Mucosa of stomach (tissue), 1 donor: ENCODE data around the gene PRAC1.

Experiments used
- H3K27me3 ChIP-seq: one replicate; pipeline ENCODE4 v1.7.0; 2013; ENCODE audit warnings: mild to moderate bottlenecking, low read length; ENCODE audit not compliant: control insufficient read depth, insufficient read depth
- H3K36me3 ChIP-seq: one replicate; pipeline ENCODE4 v1.7.0; 2013; ENCODE audit warnings: low read length; ENCODE audit not compliant: control insufficient read depth, insufficient read depth
- H3K4me1 ChIP-seq: one replicate; pipeline ENCODE4 v1.7.0; 2013; ENCODE audit warnings: mild to moderate bottlenecking, low read length; ENCODE audit not compliant: control insufficient read depth, insufficient read depth
- H3K4me3 ChIP-seq: one replicate; pipeline ENCODE4 v1.7.0; 2013; ENCODE audit warnings: low read length
- H3K9ac ChIP-seq: one replicate; pipeline ENCODE4 v1.7.0; 2013; ENCODE audit warnings: mild to moderate bottlenecking, low read length, moderate library complexity
- H3K9me3 ChIP-seq: one replicate; pipeline ENCODE4 v1.7.0; 2013; ENCODE audit warnings: mild to moderate bottlenecking, low read length, moderate library complexity; ENCODE audit not compliant: control insufficient read depth
- donor health status: Pancreatic carcinoma.

The PRAC1 gene

DNA sequence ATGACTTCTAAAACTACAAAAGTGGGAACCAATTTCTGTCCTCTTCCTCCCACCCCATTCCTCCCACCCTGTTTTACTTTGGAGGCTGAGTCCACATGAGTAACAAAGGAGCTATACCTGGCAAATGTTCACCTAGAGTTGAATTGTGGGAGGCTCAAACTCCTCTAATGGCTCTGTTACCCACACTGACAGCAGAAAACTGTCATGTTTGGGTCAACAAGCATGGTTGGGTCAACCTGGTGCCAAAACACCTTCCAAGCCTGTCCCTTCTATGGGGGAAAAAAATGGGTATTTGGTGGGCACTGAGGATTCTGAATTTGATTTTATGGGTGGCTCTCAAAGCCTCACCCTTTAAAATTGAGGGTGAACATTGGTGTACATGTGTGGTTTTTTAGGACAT, 18.2 kb upstream of the PRAC1 start:
- H3K9me3 ChIP-seq = no peaks in the 10 kb centered on the region
- no peaks in the 10 kb centered on the region for H3K36me3 ChIP-seq
- H3K27me3 ChIP-seq = peaks cover 94% of the 10 kb centered on the region
- H3K4me3 ChIP-seq = no peak overlapping the region
- peaks cover 5% of the 10 kb centered on the region for H3K4me1 ChIP-seq
- no peak overlapping the region for H3K9ac ChIP-seq

DNA sequence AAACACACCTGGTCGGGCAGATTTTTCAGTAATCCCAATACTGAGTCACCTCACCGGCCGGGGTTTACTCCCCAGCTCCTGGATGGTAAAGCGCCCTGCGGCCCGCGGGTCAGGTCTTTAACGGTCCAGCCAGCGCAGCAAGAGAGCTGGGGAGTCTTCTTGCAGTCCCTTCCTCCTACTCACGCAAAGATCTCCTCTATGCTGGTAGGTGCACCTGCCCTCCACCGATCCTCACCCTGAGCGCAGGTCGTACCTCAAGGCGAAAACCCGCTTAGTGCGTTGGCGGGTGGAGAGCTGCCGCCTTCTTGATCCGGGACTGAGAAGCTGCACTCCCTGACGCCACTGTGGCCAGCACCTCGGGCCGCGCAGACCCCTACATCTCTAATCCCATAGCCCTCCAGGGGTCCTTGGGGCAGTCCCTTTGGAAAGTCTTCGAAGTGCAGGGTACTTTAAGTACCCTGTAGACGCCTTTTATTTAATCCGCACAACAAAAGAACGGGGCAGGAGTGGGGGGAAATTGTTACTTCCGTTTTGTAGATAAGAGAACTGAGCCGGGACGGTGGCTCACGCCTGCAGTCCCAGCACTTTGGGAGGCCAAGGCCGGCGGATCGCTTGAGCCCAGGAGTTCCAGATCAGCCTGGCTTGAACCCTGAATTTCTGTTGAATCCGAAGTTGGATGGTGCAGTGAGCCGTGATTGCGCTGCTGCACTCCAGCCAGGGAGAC, 16.6 kb upstream of the PRAC1 start:
- H3K4me3 ChIP-seq = no peak overlapping the region
- H3K27me3 ChIP-seq = peaks cover 95% of the 10 kb centered on the region

DNA sequence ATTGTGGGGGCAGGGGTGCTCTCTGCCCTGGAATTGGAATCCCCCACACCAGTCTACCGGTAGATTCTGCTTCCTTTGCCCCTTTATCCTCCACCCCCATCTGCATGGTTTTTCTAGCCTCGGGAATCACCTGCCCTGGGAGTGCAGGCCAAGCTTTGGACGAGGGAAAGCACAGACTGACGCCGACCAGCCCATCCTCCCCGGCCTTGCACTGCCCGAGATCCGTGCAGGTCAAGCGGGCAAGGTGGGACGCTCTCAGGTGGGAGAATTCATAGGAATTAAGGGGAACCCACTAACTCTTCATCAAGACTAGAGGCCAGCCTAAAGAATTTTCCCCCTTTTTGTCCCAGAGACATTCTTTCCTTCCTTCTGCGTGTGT, 16.1 kb upstream of the PRAC1 start:
- peaks cover 95% of the 10 kb centered on the region for H3K27me3 ChIP-seq
- H3K9me3 ChIP-seq = no peaks in the 10 kb centered on the region
- no peaks in the 10 kb centered on the region for H3K36me3 ChIP-seq
- H3K4me3 ChIP-seq = no peak overlapping the region
- peaks cover 5% of the 10 kb centered on the region for H3K4me1 ChIP-seq
- H3K9ac ChIP-seq = no peak overlapping the region

More for the DNA sequence above, 16.6 kb upstream of the PRAC1 start:
- Histone ChIP-seq H3K9ac (no peak overlapping the region), H3K36me3 (no peaks in the 10 kb centered on the region), H3K4me1 (peaks cover 5% of the 10 kb centered on the region), H3K9me3 (no peaks in the 10 kb centered on the region)

DNA sequence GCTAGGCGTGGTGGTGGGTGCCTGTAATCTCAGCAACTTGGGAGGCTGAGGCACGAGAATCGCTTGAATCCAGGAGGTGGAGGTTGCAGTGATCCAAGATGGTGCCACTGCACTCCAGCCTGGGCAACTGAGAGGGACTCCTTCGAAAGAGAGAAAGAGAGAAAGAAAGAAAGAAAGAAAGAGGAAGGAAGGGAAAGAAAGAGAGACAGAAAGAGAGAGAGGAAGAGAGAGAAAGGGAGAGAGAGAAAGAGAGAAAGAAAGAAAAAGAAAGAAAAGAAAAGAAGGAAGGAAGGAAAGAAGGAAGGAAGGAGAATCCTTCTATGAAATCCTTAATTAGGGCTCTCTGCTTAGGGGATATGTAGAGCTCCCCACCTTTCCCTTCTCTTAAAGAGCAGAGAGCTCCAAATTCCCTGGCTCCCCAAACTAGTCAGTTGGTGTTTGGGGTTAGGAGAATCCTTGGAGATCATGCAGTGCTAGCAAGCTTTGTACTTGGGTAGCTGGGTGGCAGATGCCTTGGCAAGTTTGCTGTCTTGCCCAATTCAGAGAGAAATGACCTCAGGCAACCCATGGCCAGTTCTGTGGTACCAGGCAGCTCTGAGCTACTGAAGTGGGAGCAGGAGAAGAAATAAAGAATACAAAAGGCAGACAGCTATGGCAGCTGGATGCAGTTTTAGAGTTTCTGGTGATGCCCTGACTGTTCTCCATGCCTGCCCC, 15.2 kb upstream of the PRAC1 start:
- H3K9ac ChIP-seq = no peak overlapping the region
- no peaks in the 10 kb centered on the region for H3K36me3 ChIP-seq
- H3K4me3 ChIP-seq = no peak overlapping the region
- peaks cover 95% of the 10 kb centered on the region for H3K27me3 ChIP-seq
- H3K4me1 ChIP-seq = peaks cover 5% of the 10 kb centered on the region
- no peaks in the 10 kb centered on the region for H3K9me3 ChIP-seq

DNA sequence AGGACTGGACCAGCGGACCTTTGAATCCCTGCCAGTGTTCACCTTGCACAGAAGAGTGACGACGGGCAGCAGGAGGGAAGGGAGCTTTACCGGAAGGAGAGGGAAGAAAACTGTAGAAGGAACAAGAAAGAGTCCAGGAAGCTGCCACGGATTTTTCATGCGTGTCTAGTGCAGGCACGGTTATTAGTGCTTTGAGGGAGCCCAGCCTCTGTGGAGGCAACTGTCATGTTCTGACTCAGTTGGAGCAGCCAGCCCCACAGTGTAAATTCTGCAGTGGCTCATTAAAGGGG, 12.7 kb upstream of the PRAC1 start:
- H3K27me3 ChIP-seq = peaks cover 94% of the 10 kb centered on the region
- H3K9ac ChIP-seq = no peak overlapping the region
- peaks cover 5% of the 10 kb centered on the region for H3K4me1 ChIP-seq
- H3K4me3 ChIP-seq = no peak overlapping the region
- H3K9me3 ChIP-seq = no peaks in the 10 kb centered on the region
- H3K36me3 ChIP-seq = no peaks in the 10 kb centered on the region

DNA sequence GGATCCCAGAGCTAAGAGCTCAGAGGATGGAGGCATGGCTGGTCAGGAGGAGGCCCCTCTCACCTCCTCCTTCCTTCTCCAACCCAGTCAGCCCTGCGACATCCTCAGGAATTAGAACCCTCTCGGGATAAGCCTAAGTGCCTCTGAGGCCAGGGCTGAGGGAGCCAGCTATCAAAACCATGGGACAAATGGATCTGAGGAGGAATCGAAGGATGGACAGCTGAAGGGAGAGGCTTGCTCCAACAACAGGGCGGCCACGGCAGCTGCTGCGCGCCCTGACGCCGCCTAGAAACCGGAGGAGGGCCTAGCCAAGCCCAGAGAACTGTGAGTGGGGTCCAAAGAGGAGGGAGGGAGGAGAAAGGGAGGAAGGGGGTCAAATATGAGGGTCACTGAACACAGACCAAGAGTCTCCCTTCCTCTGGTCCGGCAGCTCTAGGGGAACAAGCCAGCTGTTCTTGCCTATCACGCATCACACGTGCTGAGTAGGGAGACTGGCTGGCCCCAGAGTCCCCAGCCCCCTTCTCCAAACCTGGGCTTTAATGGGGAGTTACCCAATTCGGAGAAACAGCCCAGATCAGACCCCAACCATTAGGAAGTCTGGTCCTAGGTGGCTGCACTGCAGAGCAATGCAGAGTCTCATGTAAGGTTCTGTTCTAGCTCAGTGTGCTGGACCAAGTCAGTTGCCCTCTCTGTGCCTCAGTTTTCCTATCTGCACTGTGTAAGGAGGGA, 12.2 kb upstream of the PRAC1 start:
- no peak overlapping the region for H3K4me3 ChIP-seq

DNA sequence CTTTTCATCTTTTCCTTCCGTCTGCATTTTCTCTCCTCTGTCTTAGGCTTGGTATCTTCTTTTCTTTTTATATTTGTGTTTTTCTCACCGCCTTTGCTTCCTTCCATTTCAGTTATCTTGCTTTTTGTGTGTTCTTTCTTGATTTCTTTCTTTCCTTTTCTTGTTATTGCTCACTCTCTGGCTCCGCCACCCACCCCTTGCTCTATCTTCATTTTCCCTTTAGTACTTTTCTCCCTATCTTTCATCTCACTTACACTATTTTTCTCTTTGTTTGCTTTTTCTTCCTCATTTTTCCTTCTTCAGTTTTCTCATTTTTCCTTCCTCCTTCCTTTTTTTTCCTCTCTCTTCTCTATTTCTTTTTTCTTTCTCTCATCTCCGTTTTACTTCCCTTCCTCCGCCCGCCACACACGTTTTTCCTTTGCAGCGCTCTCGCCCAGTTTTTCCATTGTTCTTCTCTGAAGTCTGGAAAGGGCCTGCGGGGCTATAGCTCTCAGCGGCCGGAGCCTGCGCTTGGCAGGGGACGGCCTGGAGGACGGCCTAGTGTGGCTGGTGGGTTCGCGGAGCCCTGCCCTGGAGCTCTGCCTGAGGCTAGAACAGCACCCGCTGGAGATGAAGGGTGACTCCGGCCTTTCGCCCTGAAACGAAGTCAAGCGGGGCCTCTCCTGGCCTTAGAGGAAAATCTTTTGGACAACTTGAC, 11.5 kb upstream of the PRAC1 start:
- Histone ChIP-seq H3K9me3 (no peaks in the 10 kb centered on the region), H3K4me3 (no peak overlapping the region), H3K4me1 (peaks cover 3% of the 10 kb centered on the region), H3K27me3 (peaks cover 94% of the 10 kb centered on the region), H3K36me3 (no peaks in the 10 kb centered on the region), H3K9ac (no peak overlapping the region)

More for the DNA sequence above, 12.2 kb upstream of the PRAC1 start:
- peaks cover 94% of the 10 kb centered on the region for H3K27me3 ChIP-seq
- H3K4me1 ChIP-seq = peaks cover 5% of the 10 kb centered on the region
- no peak overlapping the region for H3K9ac ChIP-seq
- H3K36me3 ChIP-seq = no peaks in the 10 kb centered on the region
- no peaks in the 10 kb centered on the region for H3K9me3 ChIP-seq

DNA sequence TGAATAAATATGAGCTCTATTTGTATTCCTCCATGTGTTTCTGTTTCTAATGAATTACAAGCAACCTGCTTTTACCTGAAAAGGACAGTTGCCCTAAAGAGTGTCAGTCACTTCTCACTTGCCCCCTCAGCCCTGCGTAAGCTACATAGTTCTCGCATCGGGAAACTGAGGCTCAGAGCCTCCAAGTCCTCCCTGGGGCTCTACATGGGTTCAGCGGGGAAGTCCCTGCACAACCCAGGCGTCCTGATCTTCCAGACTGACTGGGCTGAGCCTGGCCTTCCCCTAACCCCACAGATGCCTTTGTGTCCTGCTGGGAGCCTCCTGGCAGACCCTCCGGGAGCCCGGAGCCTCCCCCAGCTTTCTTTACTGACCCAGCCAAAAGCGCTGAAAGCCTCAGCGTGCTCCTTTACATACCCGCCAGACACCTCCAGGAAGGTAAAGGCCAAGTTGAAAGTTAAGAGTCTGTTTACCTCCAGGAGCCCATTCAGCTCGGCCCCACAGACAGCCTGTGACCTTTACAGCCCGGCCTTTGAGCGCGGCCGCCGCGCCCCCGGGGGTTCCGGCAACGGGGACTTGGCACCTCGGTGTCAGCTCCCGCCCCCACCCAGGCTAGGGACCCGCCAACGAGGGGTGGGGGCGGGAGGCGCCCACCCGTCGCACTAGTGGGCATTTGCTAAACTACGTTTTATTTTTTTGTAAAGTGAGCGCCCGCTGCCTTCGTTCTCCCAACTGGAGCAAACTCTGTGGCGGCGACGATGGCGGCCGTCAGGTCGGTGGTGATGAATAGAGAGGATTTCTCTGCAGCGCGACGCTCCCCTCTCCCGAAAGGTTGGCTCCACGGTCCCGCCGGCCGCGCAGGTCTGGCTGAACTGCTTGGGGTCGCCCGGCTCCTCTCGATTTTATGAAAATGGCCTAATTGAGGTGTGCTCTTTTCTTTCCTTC, 10.6 kb upstream of the PRAC1 start:
- H3K4me1 ChIP-seq = peaks cover 10% of the 10 kb centered on the region
- H3K4me3 ChIP-seq = no peak overlapping the region
- no peaks in the 10 kb centered on the region for H3K36me3 ChIP-seq
- no peak overlapping the region for H3K9ac ChIP-seq
- H3K9me3 ChIP-seq = no peaks in the 10 kb centered on the region
- H3K27me3 ChIP-seq = peaks cover 94% of the 10 kb centered on the region

DNA sequence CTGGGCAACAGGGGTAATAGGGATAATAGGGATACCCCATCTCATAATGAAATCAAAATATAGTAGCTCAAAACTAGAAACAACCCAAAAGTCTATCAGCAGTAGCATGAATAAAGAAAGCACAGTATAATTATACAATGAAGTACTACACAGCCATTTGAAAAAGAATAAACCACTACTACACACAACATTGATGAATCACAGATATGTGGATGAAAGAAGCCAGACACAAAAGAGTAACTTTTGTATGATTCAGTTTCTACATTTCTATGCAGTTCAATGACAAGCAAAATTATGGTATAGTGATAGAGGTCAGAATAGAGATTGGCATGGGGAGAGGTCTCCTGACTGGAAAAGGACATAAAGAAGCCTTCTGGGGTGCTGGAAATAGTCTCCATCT, 9.0 kb upstream of the PRAC1 start:
- no peak overlapping the region for H3K9ac ChIP-seq
- no peak overlapping the region for H3K4me3 ChIP-seq
- peaks cover 10% of the 10 kb centered on the region for H3K4me1 ChIP-seq
- H3K27me3 ChIP-seq = peaks cover 98% of the 10 kb centered on the region
- no peaks in the 10 kb centered on the region for H3K36me3 ChIP-seq
- H3K9me3 ChIP-seq = no peaks in the 10 kb centered on the region

DNA sequence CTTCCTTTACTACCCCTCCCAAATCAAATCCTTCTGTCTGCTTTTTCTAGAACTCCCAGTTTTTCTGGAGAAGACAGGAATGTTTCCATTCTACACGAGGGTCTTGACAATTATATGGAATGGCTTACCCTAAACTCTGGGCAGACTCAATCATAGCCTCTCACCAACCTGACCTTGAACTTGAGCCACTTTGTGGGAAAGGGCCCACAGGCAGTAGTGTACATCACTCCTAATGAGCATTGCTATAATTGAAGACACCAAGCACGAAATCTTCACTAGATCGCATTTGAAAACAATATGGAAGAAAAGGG, 7.9 kb upstream of the PRAC1 start:
- H3K4me1 ChIP-seq = peaks cover 10% of the 10 kb centered on the region
- no peak overlapping the region for H3K9ac ChIP-seq
- H3K27me3 ChIP-seq = peaks cover 98% of the 10 kb centered on the region
- H3K36me3 ChIP-seq = no peaks in the 10 kb centered on the region
- H3K4me3 ChIP-seq = no peak overlapping the region
- H3K9me3 ChIP-seq = no peaks in the 10 kb centered on the region
